HepG2 (cell line): ENCODE data around the gene NDUFS2. TPM values are rescaled to one million over a fixed set of nuclear protein-coding genes. Genes with fewer than 3 reads are reported as not detected.

Experiments
- ATAC-seq: fragments of 200-7000 bp; cut with Tn5 transposase; 3 replicates; pipeline ENCODE4 v1.9.1; 2020; ENCODE audit warnings: mild to moderate bottlenecking, moderate library complexity
- BruUV-seq: library from RNA; stranded (reverse); fragments of 400-500 nt; replicated peaks from 2 replicates; lab custom pipeline; 2021; lab: Mats Ljungman, UMichigan
- CTCF ChIA-PET: fragments of 300-600 bp; formaldehyde crosslinking; extraction: SDS; loops from one replicate; lab custom pipeline; 2021; ENCODE audit warnings: low total read pairs, inconsistent platforms, low intra/inter-chr PET ratio; lab: Yijun Ruan, JAX
- POLR2A ChIA-PET: fragments of 350-600 bp; sonication (Branson Sonifier 250); formaldehyde crosslinking; loops from one replicate; lab custom pipeline; 2020; ENCODE audit warnings: antibody characterized with exemption, inconsistent platforms; lab: Yijun Ruan, JAX
- DNase-seq: peaks from one replicate; pipeline ENCODE4 v3.0.0-alpha.2; 2015; ENCODE audit warnings: low spot score
- FAIRE-seq: peaks from 3 replicates; lab custom pipeline; 2011; peaks lifted over from hg19 to GRCh38; lab: Jason Lieb, UNC
- H2AFZ ChIP-seq: one replicate; pipeline ENCODE4 v1.6.1; 2011; ENCODE audit warnings: low read length, inconsistent platforms
- H3K27ac ChIP-seq: fragments of 300-600 bp; 3 replicates; pipeline ENCODE4 v1.8.0; 2011; ENCODE audit warnings: mixed run types, mild to moderate bottlenecking, mixed read lengths, low read length, inconsistent platforms; ENCODE audit not compliant: insufficient read depth; ENCODE audit errors: extremely low read length
- H3K27me3 ChIP-seq, 2 experiments: fragments of 200-600 bp in 1 of 2; 2 replicates in 1 of 2; 3 replicates in 1 of 2; pipeline versions ENCODE4 v1.6.0 to v1.8.0; 2011; ENCODE audit warnings: low read length in 2 of 2, mild to moderate bottlenecking in 2 of 2, moderate library complexity in 2 of 2, inconsistent platforms in 1 of 2; ENCODE audit not compliant: insufficient read depth in 2 of 2, control insufficient read depth in 1 of 2
- H3K36me3 ChIP-seq, 2 experiments: fragments of 200-600 bp in 1 of 2; replicated peaks in 1 of 2; 2 replicates in 1 of 2; 3 replicates in 1 of 2; pipeline versions ENCODE4 v1.5.1 to v1.8.0; 2011; ENCODE audit warnings: low read length in 2 of 2, inconsistent platforms in 1 of 2; ENCODE audit not compliant: insufficient read depth in 2 of 2, control insufficient read depth in 1 of 2
- H3K4me1 ChIP-seq: 2 replicates; pipeline ENCODE4 v1.5.1; 2012; ENCODE audit warnings: low read length, inconsistent platforms; ENCODE audit not compliant: insufficient read depth
- H3K4me2 ChIP-seq: 2 replicates; pipeline ENCODE4 v1.6.0; 2011; ENCODE audit warnings: low read depth, low read length, inconsistent platforms
- H3K4me3 ChIP-seq, 3 experiments: fragments of 200-600 bp in 1 of 3; sonication (generic), shearing (Covaris generic) in 1 of 3; replicated peaks in 1 of 3; 2 replicates each; pipeline ENCODE4 v1.5.1; 2011 to 2016; ENCODE audit warnings: low read length in 3 of 3, inconsistent platforms in 2 of 3, low read depth in 2 of 3, mild to moderate bottlenecking in 2 of 3, control low read depth in 1 of 3, mixed read lengths in 1 of 3; ENCODE audit not compliant: insufficient read depth in 1 of 3
- H3K79me2 ChIP-seq: one replicate; pipeline ENCODE4 v1.6.1; 2011; ENCODE audit warnings: low read length, inconsistent platforms; ENCODE audit not compliant: insufficient read depth
- H3K9ac ChIP-seq: 2 replicates; pipeline ENCODE4 v1.6.0; 2011; ENCODE audit warnings: mild to moderate bottlenecking, low read depth, low read length, inconsistent platforms; ENCODE audit not compliant: insufficient read depth
- H3K9me3 ChIP-seq: 2 replicates; pipeline ENCODE4 v1.5.1; 2012; ENCODE audit warnings: mild to moderate bottlenecking, low read length
- H4K20me1 ChIP-seq: 2 replicates; pipeline ENCODE4 v1.6.0; 2011; ENCODE audit warnings: inconsistent platforms, mild to moderate bottlenecking, low read length, moderate library complexity; ENCODE audit not compliant: insufficient read depth
- DDIT3 ChIP-seq: sonication (generic); formaldehyde crosslinking; IDR thresholded peaks from 2 replicates; pipeline ENCODE4 v1.4.0; 2020; ENCODE audit warnings: mild to moderate bottlenecking, missing genetic modification reagents
- FOXO4 ChIP-seq: sonication (generic); formaldehyde crosslinking; conservative IDR thresholded peaks from 2 replicates; pipeline ENCODE4 v1.8.1; 2023; ENCODE audit warnings: missing genetic modification reagents
- LRRFIP1 ChIP-seq: sonication (generic); formaldehyde crosslinking; conservative IDR thresholded peaks from 2 replicates; pipeline ENCODE4 v1.4.0; 2020; ENCODE audit warnings: missing genetic modification reagents
- MYPOP ChIP-seq: sonication (generic); formaldehyde crosslinking; IDR thresholded peaks from 2 replicates; pipeline ENCODE4 v1.8.1; 2023; ENCODE audit warnings: mild to moderate bottlenecking, moderate library complexity, missing genetic modification reagents
- POLR2A ChIP-seq, 2 experiments: IDR thresholded peaks; 2 replicates each; pipeline ENCODE4 v1.6.1; 2011; ENCODE audit warnings: low read depth in 2 of 2, low read length in 2 of 2, mild to moderate bottlenecking in 1 of 2, moderate library complexity in 1 of 2; ENCODE audit not compliant: insufficient read depth in 1 of 2
- SKI ChIP-seq: fragments of 450-650 bp; IDR thresholded peaks from one replicate; pipeline ENCODE4 v1.6.1; 2018; ENCODE audit warnings: mild to moderate bottlenecking; ENCODE audit not compliant: partially characterized antibody
- TCF7L2 ChIP-seq: IDR thresholded peaks from 2 replicates; pipeline ENCODE4 v1.6.1; 2011; ENCODE audit warnings: mild to moderate bottlenecking, low read depth, low read length, moderate library complexity
- ZBTB44 ChIP-seq: sonication (generic); formaldehyde crosslinking; IDR thresholded peaks from 2 replicates; pipeline ENCODE4 v1.4.0; 2020; ENCODE audit warnings: missing genetic modification reagents
- ZNF205 ChIP-seq: IDR thresholded peaks from 2 replicates; pipeline ENCODE4 v1.6.1; 2018; ENCODE audit warnings: missing biosample characterization, missing genetic modification reagents
- ZNF274 ChIP-seq: sonication (generic); formaldehyde crosslinking; IDR thresholded peaks from 2 replicates; pipeline ENCODE4 v1.5.1; 2020; ENCODE audit warnings: mild to moderate bottlenecking, missing genetic modification reagents
- ZNF558 ChIP-seq: sonication (generic); formaldehyde crosslinking; IDR thresholded peaks from 2 replicates; pipeline ENCODE4 v1.9.0; 2022; ENCODE audit warnings: mild to moderate bottlenecking, missing genetic modification reagents, borderline replicate concordance
- ZNF598 ChIP-seq: sonication (generic); formaldehyde crosslinking; IDR thresholded peaks from 2 replicates; pipeline ENCODE4 v1.5.1; 2020; ENCODE audit warnings: mild to moderate bottlenecking, missing genetic modification reagents, borderline replicate concordance
- ZNF678 ChIP-seq: sonication (generic); formaldehyde crosslinking; IDR thresholded peaks from 2 replicates; pipeline ENCODE4 v1.4.0; 2020; ENCODE audit warnings: mild to moderate bottlenecking, missing genetic modification reagents
- ZNF776 ChIP-seq: sonication (generic); formaldehyde crosslinking; IDR thresholded peaks from 2 replicates; pipeline ENCODE4 v1.4.0; 2020; ENCODE audit warnings: mild to moderate bottlenecking, missing genetic modification reagents
- ZNF781 ChIP-seq: sonication (generic); formaldehyde crosslinking; IDR thresholded peaks from 2 replicates; pipeline ENCODE4 v1.5.1; 2020; ENCODE audit warnings: borderline replicate concordance, mild to moderate bottlenecking, missing genetic modification reagents; ENCODE audit errors: not compliant biosample characterization
- ZSCAN22 ChIP-seq: sonication (generic); formaldehyde crosslinking; IDR thresholded peaks from 2 replicates; pipeline ENCODE4 v1.4.0; 2020; ENCODE audit warnings: mild to moderate bottlenecking, missing genetic modification reagents
- WGBS: methylation state at CpG from one replicate; pipeline ENCODE4 v1.1.6; 2017; ENCODE audit warnings: low lambda C conversion rate; 5-methylcytosine and 5-hydroxymethylcytosine counted together
- in situ Hi-C: cut with HindIII; loops from 2 replicates; pipeline ENCODE4 v1.10.0; 2017; ENCODE audit warnings: low pct_unique_long_range_greater_than_20kb; ENCODE audit not compliant: extremely low pct_ligation_motif_present
- intact Hi-C: fragments of 100-400 bp; cut with micrococcal nuclease; formaldehyde crosslinking; loops from one replicate; pipeline ENCODE4 v1.10.0; 2022; ENCODE audit not compliant: unreplicated experiment
- polyA plus RNA-seq, 8 experiments: library from polyadenylated mRNA; depleted of rRNA in 3 of 8; stranded (reverse) in 7 of 8; unstranded in 1 of 8; fragments of >200 nt; fragmentation: Illumina TruSeq in 4 of 8; extraction: Trizol in 4 of 8; gene quantifications; 2 replicates each; pipeline versions ENCODE4 v1.2.1 to v1.2.3, GENCODE V29; 2011 to 2016; ENCODE audit warnings: low read depth in 4 of 8, missing spikeins in 1 of 8, mixed read lengths in 1 of 8; ENCODE audit not compliant: insufficient read depth in 1 of 8
- total RNA-seq, 5 experiments: library from RNA; depleted of rRNA; stranded (reverse); fragments of >200 nt; fragmentation: Illumina TruSeq; extraction: Trizol; gene quantifications; 2 replicates each; pipeline ENCODE4 v1.2.3, GENCODE V29; 2016; ENCODE audit warnings: low read depth in 1 of 5

Gene NDUFS2
- total and polyA plus RNA-seq, 2 of the 13 experiments (the other 11 are each of a cell fraction or from before 2014, with no cell fraction given) = 89.9 to 118 TPM

- BruUV-seq = no TSS peak
- TF ChIP-seq DDIT3 (CRISPR knock-in tag) = no peak
- no peak for TF ChIP-seq ZNF678
- TF ChIP-seq TCF7L2 = no peak
- TF ChIP-seq FOXO4 (CRISPR knock-in tag) = 0 out of 2 replicates have a peak, but pooled peaks have one; percentile 8
- TF ChIP-seq ZNF598 (CRISPR knock-in tag) = no peak
- TF ChIP-seq MYPOP = 0 out of 2 replicates have a peak, but pooled peaks have one; percentile 11
- peak; percentile 31 for TF ChIP-seq ZNF781
- no peak for TF ChIP-seq ZBTB44 (CRISPR knock-in tag)
- TF ChIP-seq LRRFIP1 (CRISPR knock-in tag) = no peak
- no peak for TF ChIP-seq ZNF776 (CRISPR knock-in tag)
- no peak for TF ChIP-seq ZNF274 (CRISPR knock-in tag)
- 0 out of 4 replicates have a peak, but pooled peaks of 1 of the 2 experiments have one; percentile 6 for TF ChIP-seq POLR2A (IDR thresholded peaks at IDR 0.05; ENCODE audit: insufficient read depth in 1 of 2, low read depth in 2 of 2, low read length in 2 of 2)
- TF ChIP-seq SKI = no peak
- 0 out of 2 replicates have a peak, but pooled peaks have one; percentile 9 for TF ChIP-seq ZNF205 (CRISPR knock-in tag)
- TF ChIP-seq ZSCAN22 = no peak
- TF ChIP-seq ZNF558 (CRISPR knock-in tag) = no peak
These were observed 24.6 kb downstream of the NDUFS2 start for GRCh38 chr1:161226759-161227158.

More at GRCh38 chr1:161226759-161227158, 24.6 kb downstream of the NDUFS2 start:
- Histone ChIP-seq H3K4me1 (peaks cover 53% of the 10 kb centered on the region), H3K9me3 (no peaks in the 10 kb centered on the region), H2AFZ (no peak overlapping the region), H3K79me2 (peaks cover 32% of the 10 kb centered on the region), H3K36me3 (peaks cover 13 to 49% of the 10 kb centered on the region in 2 experiments), H3K27ac (peak overlapping the region; percentile 69), H4K20me1 (peaks cover 11% of the 10 kb centered on the region), H3K4me3 (peak overlapping the region; percentile 81 to 82 (median 81)), H3K4me2 (peak overlapping the region; percentile 92), H3K27me3 (no peaks in the 10 kb centered on the region; a peak in 1 of 5 replicates), H3K9ac (peak overlapping the region; percentile 74)
- DNase-seq = no peak
- FAIRE-seq = no peak
- in situ Hi-C loops = loop anchor here (5.0 to 10.0 kb wide), 2 partner anchors 66 to 158 kb away; no protein-coding TSS in a partner anchor
- ATAC-seq = no peak
- WGBS = 35% methylated on average over 3 of the region's 3 CpGs
- intact Hi-C loops = loop anchor here (1.0 to 5.0 kb wide), 5 partner anchors 12 to 156 kb away; partner anchors contain the start of genes NR1I3 and SDHC
- ChIA-PET CTCF (interaction anchor here (0.9 to 3.7 kb wide), 5 partner anchors 15 to 155 kb away, joined by 3 to 36 read pairs (median 4); partner anchors contain the start of gene CFAP126), POLR2A (interaction anchor here (1.3 to 12.5 kb wide), 9 partner anchors 11 to 163 kb away, joined by 3 to 357 read pairs (median 23); partner anchors contain the start of genes FCER1G, NDUFS2, NR1I3 and SDHC)
